Endodermal cell (in vitro differentiated cells): ENCODE results near the gene WBP11. TPM values are rescaled to one million over a fixed set of nuclear protein-coding genes. Genes with fewer than 3 reads are reported as not detected.

ENCODE experiments used
- DNase-seq: peaks from one replicate; pipeline ENCODE4 v3.0.0-alpha.2; 2017
- H3K27ac ChIP-seq: 2 replicates; pipeline ENCODE4 v1.5.1; 2013; ENCODE audit warnings: mild to moderate bottlenecking, low read depth, low read length, moderate library complexity
- H3K27me3 ChIP-seq: 2 replicates; pipeline ENCODE4 v1.6.1; 2013; ENCODE audit warnings: mild to moderate bottlenecking, low read length, moderate library complexity; ENCODE audit not compliant: insufficient read depth, control insufficient read depth, poor library complexity, severe bottlenecking
- H3K36me3 ChIP-seq: 2 replicates; pipeline ENCODE4 v1.7.0; 2013; ENCODE audit warnings: mild to moderate bottlenecking, low read length, moderate library complexity; ENCODE audit not compliant: control insufficient read depth, insufficient read depth
- H3K4me1 ChIP-seq: one replicate; pipeline ENCODE4 v1.7.0; 2013; ENCODE audit warnings: low read length; ENCODE audit not compliant: control insufficient read depth, insufficient read depth
- H3K4me3 ChIP-seq: 2 replicates; pipeline ENCODE4 v1.5.1; 2013; ENCODE audit warnings: mild to moderate bottlenecking, low read length, moderate library complexity
- H3K9ac ChIP-seq: 2 replicates; pipeline ENCODE4 v1.6.1; 2013; ENCODE audit warnings: mild to moderate bottlenecking, low read length, moderate library complexity; ENCODE audit not compliant: poor library complexity, severe bottlenecking; ENCODE audit errors: extremely low read depth
- H3K9me3 ChIP-seq: 2 replicates; pipeline ENCODE4 v1.6.1; 2013; ENCODE audit warnings: mild to moderate bottlenecking, low read length, moderate library complexity; ENCODE audit not compliant: control insufficient read depth
- H3K27ac Mint-ChIP-seq: 2 replicates; pipeline ENCODE4 v1.8.0; 2020; ENCODE audit warnings: mixed read lengths
- H3K27me3 Mint-ChIP-seq: 2 replicates; pipeline ENCODE4 v1.8.0; 2021; ENCODE audit warnings: mild to moderate bottlenecking, mixed read lengths; ENCODE audit not compliant: insufficient read depth
- H3K36me3 Mint-ChIP-seq: 2 replicates; pipeline ENCODE4 v1.8.0; 2020; ENCODE audit warnings: low read depth, mixed read lengths
- H3K4me1 Mint-ChIP-seq: 2 replicates; pipeline ENCODE4 v1.8.0; 2020; ENCODE audit warnings: mixed read lengths
- H3K4me3 Mint-ChIP-seq: 2 replicates; pipeline ENCODE4 v1.8.0; 2020; ENCODE audit warnings: mild to moderate bottlenecking, moderate library complexity, mixed read lengths
- H3K9me3 Mint-ChIP-seq: 2 replicates; pipeline ENCODE4 v1.8.0; 2020; ENCODE audit warnings: mild to moderate bottlenecking, mixed read lengths
- WGBS, 2 experiments: methylation state at CpG; one replicate each; pipeline versions ENCODE4 v1.1.5 to v1.1.7; 2013; ENCODE audit warnings: missing lambda C conversion rate in 2 of 2, mixed read lengths in 1 of 2; ENCODE audit not compliant: insufficient coverage in 1 of 2, insufficient read length in 1 of 2; 5-methylcytosine and 5-hydroxymethylcytosine counted together
- long read RNA-seq, 4 experiments: library from polyadenylated mRNA in 2 of 4; library from RNA in 1 of 4; library from capped mRNA in 1 of 4; stranded (forward) in 3 of 4; unstranded in 1 of 4; transcript quantifications; one replicate each; pipeline ENCODE4 v2.0.0, GENCODE V29; 2020 to 2021; ENCODE audit warnings: inconsistent platforms in 1 of 4
- polyA plus RNA-seq, 2 experiments: library from polyadenylated mRNA; stranded (reverse); fragments of 50-300 nt; gene quantifications; one replicate each; pipeline ENCODE4 v1.2.3, GENCODE V29; 2013
- total RNA-seq, 2 donors: library from RNA; stranded (reverse); fragmentation: NEBNext Ultra II Directional in 1 of 2; extraction: Animal tissue kit (Norgen Biotek cat#: 25700) in 1 of 2; gene quantifications; 2 replicates in 1 of 2; 3 replicates in 1 of 2; pipeline ENCODE4 v1.2.1, GENCODE V29; 2021
- TF ChIP-seq, protein P1 (sequence below): fragments of 200-600 bp; sonication (generic); conservative IDR thresholded peaks from 2 replicates; pipeline ENCODE4 v1.5.0; 2021; ENCODE audit warnings: antibody characterized with exemption, mild to moderate bottlenecking

The WBP11 gene
- total RNA-seq, result 100 to 1,000 TPM in 1 of 2 donors, 10 to 100 TPM in 1; 97.4 to 150 TPM
- 56.6 TPM for polyA plus RNA-seq (2013, experiment 1 of 2)
- polyA plus RNA-seq (2013, experiment 2 of 2), result 63.5 TPM
- long read RNA-seq, experiment 1, full-length matches to known transcripts, result 7 of 56 reads
- long read RNA-seq, experiment 1, partial matches to known transcripts, result 30 of 56 reads
- long read RNA-seq, experiment 1, other reads (novel, unspliced or antisense), result 19 of 56 reads
- long read RNA-seq, experiment 2, full-length matches to known transcripts, result 218 of 238 reads
- long read RNA-seq, experiment 2, partial matches to known transcripts, result 7 of 238 reads
- long read RNA-seq, experiment 2, other reads (novel, unspliced or antisense), result 13 of 238 reads
- long read RNA-seq, experiment 3, full-length matches to known transcripts, result 353 of 407 reads
- long read RNA-seq, experiment 3, partial matches to known transcripts, result 30 of 407 reads
- long read RNA-seq, experiment 3, other reads (novel, unspliced or antisense), result 24 of 407 reads
- long read RNA-seq, experiment 4, full-length matches to known transcripts, result 86 of 109 reads
- long read RNA-seq, experiment 4, partial matches to known transcripts, result 16 of 109 reads
- long read RNA-seq, experiment 4, other reads (novel, unspliced or antisense), result 7 of 109 reads

GRCh38 chr12:14803011-14803829 is at the start of gene WBP11, which contains the start of gene C12orf60:
TSS of gene WBP11 (minus strand) at chr12:14803478. CDS start at chr12:14801383, 2,095 bp downstream.
TSS of gene C12orf60 (plus strand) at chr12:14803670. CDS start at chr12:14822936, 19,266 bp downstream.
- H3K27me3 ChIP-seq, result no peaks in the 10 kb centered on the region
- WGBS, 2 experiments, result 0 to 1% methylated on average over 23 to 50 of the region's 50 CpGs
- H3K9ac ChIP-seq, result peak within 1 kb of the TSS; percentile 97
- Mint-ChIP-seq H3K36me3 (peaks cover 15% of the 10 kb centered on the region), H3K27me3 (no peaks in the 10 kb centered on the region), H3K4me3 (no peak within 1 kb of the TSS), H3K27ac (no peak within 1 kb of the TSS), H3K9me3 (no peaks in the 10 kb centered on the region), H3K4me1 (peaks cover 10% of the 10 kb centered on the region)
- no peaks in the 10 kb centered on the region for H3K9me3 ChIP-seq
- H3K27ac ChIP-seq, result peak within 1 kb of the TSS; percentile 87
- DNase-seq, result peak; percentile 98
- peaks cover 15% of the 10 kb centered on the region for H3K36me3 ChIP-seq
- peak within 1 kb of the TSS; percentile 96 for H3K4me3 ChIP-seq
- peaks cover 2% of the 10 kb centered on the region for H3K4me1 ChIP-seq
- TF ChIP-seq, protein P1, sequence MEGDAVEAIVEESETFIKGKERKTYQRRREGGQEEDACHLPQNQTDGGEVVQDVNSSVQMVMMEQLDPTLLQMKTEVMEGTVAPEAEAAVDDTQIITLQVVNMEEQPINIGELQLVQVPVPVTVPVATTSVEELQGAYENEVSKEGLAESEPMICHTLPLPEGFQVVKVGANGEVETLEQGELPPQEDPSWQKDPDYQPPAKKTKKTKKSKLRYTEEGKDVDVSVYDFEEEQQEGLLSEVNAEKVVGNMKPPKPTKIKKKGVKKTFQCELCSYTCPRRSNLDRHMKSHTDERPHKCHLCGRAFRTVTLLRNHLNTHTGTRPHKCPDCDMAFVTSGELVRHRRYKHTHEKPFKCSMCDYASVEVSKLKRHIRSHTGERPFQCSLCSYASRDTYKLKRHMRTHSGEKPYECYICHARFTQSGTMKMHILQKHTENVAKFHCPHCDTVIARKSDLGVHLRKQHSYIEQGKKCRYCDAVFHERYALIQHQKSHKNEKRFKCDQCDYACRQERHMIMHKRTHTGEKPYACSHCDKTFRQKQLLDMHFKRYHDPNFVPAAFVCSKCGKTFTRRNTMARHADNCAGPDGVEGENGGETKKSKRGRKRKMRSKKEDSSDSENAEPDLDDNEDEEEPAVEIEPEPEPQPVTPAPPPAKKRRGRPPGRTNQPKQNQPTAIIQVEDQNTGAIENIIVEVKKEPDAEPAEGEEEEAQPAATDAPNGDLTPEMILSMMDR, result no peak

DNA sequence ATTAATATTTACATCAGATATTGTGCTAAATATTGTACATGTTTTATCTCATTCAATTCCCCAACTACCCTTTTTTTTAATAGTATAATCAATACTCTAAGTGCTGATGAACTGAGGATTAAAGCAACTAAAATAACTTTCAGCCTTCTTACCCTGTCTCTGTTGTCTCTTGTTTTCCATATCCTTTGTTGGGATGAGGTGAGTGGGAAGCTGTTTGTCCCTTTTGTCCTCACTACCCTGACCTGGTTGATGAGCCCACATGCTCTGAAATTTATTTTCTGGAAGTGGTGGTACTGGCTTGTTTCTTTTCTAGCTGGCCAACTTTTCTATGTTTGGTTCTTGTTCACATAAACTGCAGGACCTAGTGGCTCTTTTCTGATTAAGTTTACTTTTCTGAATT is 49.6 kb upstream of the WBP11 start:
- H3K9me3 ChIP-seq, result no peaks in the 10 kb centered on the region
- no peak overlapping the region for H3K9ac ChIP-seq
- H3K27ac ChIP-seq, result no peak overlapping the region
- Mint-ChIP-seq H3K4me3 (no peak overlapping the region), H3K27me3 (no peaks in the 10 kb centered on the region), H3K4me1 (peaks cover 4% of the 10 kb centered on the region), H3K36me3 (no peaks in the 10 kb centered on the region), H3K27ac (no peak overlapping the region), H3K9me3 (peaks cover 17% of the 10 kb centered on the region)
- H3K27me3 ChIP-seq, result no peaks in the 10 kb centered on the region
- no peaks in the 10 kb centered on the region for H3K4me1 ChIP-seq
- TF ChIP-seq, protein P1, result no peak
- DNase-seq, result no peak
- no peak overlapping the region for H3K4me3 ChIP-seq
- H3K36me3 ChIP-seq, result no peaks in the 10 kb centered on the region

DNA sequence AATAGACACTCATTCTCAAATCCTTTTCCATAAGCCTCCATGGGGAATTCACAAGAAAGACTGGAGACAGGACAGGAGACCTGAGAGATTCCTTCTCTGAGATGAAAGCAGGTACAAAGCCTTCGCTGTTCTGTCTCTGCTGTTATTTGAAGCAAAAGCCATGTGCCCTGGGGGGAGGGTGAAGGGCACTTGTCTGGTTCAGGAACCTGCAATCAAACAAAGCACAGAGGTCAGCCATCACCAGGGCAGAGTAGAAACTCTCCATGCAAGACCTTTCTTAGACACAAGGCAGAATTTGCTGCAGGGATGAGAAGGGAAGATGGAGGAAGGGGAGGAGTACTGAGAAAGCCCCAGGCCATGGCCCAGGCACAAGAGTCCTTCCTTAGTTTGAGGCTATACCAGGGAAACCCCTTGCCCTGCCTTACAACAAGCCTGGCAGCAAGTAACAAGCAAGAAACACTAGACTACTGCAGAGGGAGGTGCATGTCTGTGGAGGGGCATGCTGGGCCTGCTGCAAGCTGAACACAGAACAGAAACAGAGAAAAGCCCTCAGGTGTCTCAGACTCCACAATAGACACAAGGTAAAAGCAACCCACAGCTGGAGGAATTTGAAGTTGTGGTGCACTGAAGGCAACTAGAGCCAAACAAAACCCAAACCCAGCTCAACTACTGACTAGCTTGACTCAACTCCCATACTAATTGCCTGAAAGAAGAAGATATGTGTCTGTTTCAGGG is 47.8 kb upstream of the WBP11 start:
- no peaks in the 10 kb centered on the region for H3K36me3 ChIP-seq
- no peaks in the 10 kb centered on the region for H3K9me3 ChIP-seq
- no peaks in the 10 kb centered on the region for H3K27me3 Mint-ChIP-seq
- no peak for DNase-seq
- no peak overlapping the region for H3K27ac Mint-ChIP-seq
- H3K4me1 Mint-ChIP-seq, result peaks cover 14% of the 10 kb centered on the region
- H3K36me3 Mint-ChIP-seq, result no peaks in the 10 kb centered on the region
- H3K4me3 Mint-ChIP-seq, result no peak overlapping the region
- no peaks in the 10 kb centered on the region for H3K27me3 ChIP-seq
- H3K9me3 Mint-ChIP-seq, result no peaks in the 10 kb centered on the region
- TF ChIP-seq, protein P1, result no peak
- no peak overlapping the region for H3K9ac ChIP-seq
- WGBS, 2 experiments, result 93% methylated on average over 1 of the region's 1 CpG; no CpG with 5 or more reads in 1 of the 2 experiments
- H3K4me1 ChIP-seq, result no peaks in the 10 kb centered on the region
- no peak overlapping the region for H3K27ac ChIP-seq
- no peak overlapping the region for H3K4me3 ChIP-seq
